GM12801 (cell line): ENCODE results near the gene CTIF.

Source experiments
- CTCF ChIP-seq: IDR thresholded peaks from one replicate; pipeline ENCODE4 v1.5.1; 2011; ENCODE audit warnings: control low read depth; ENCODE audit not compliant: insufficient read length; ENCODE audit errors: extremely low read depth

The CTIF gene

GRCh38 chr18:48621815-48622555, 83.2 kb downstream of the CTIF start:
- no peak for TF ChIP-seq CTCF

- no peak for TF ChIP-seq CTCF
Observed at GRCh38 chr18:48622911-48623431, 84.1 kb downstream of the CTIF start.

GRCh38 chr18:48623468-48624235, 84.8 kb downstream of the CTIF start:
- no peak for TF ChIP-seq CTCF

GRCh38 chr18:48624856-48625255, 86.0 kb downstream of the CTIF start:
- TF ChIP-seq CTCF, result no peak

GRCh38 chr18:48627216-48627615, 88.4 kb downstream of the CTIF start:
- no peak for TF ChIP-seq CTCF

GRCh38 chr18:48629730-48630324, 91.0 kb downstream of the CTIF start:
- no peak for TF ChIP-seq CTCF

GRCh38 chr18:48631851-48632250, 93.0 kb downstream of the CTIF start:
- no peak for TF ChIP-seq CTCF
